Motor neuron (in vitro differentiated cells): ENCODE measurements around the gene YIF1B. TPM values are rescaled to one million over a fixed set of nuclear protein-coding genes. Genes with fewer than 3 reads are reported as not detected.
A peak's percentile ranks its signal among the peaks of the same experiment; 100 is the strongest.

ENCODE experiments used
- ATAC-seq, 8 experiments: fragments of 200-7000 bp; cut with Tn5 transposase; replicated peaks in 6 of 8; 2 replicates each; pipeline ENCODE4 v1.8.0; 2021; ENCODE audit warnings: mild to moderate bottlenecking in 8 of 8, moderate library complexity in 8 of 8
- H3K27ac ChIP-seq, 2 donors: fragments of 250-450 bp; sonication (Bioruptor Pico); 2 replicates each; pipeline ENCODE4 v1.9.0; 2021; ENCODE audit warnings: antibody characterized with exemption in 2 of 2, mild to moderate bottlenecking in 2 of 2, moderate library complexity in 1 of 2
- H3K4me1 ChIP-seq, 2 donors: fragments of 250-450 bp; sonication (Bioruptor Pico); replicated peaks in 1 of 2; 2 replicates each; pipeline ENCODE4 v1.6.1; 2021; ENCODE audit warnings: antibody characterized with exemption in 2 of 2, mild to moderate bottlenecking in 2 of 2, moderate library complexity in 1 of 2
- H3K4me3 ChIP-seq, 5 donors: fragments of 250-450 bp; sonication (Bioruptor Pico); 2 replicates each; pipeline ENCODE4 v1.9.0; 2021; ENCODE audit warnings: antibody characterized with exemption in 5 of 5, mild to moderate bottlenecking in 5 of 5, moderate library complexity in 4 of 5
- WGBS, 10 experiments: fragments of 450-650 bp; shearing (Covaris generic); methylation state at CpG; one replicate each; pipeline ENCODE4 v1.0.0; 2022; 5-methylcytosine and 5-hydroxymethylcytosine counted together
- in situ Hi-C, 9 experiments: fragments of 400-800 bp; cut with MboI; loops; one replicate each; pipeline ENCODE4 v1.15.0; 2021; ENCODE audit warnings: low sequenced_read_pairs in 9 of 9, low pct_unique_long_range_greater_than_20kb in 2 of 9; ENCODE audit not compliant: unreplicated experiment in 9 of 9
- total RNA-seq, 8 experiments: library from RNA; unstranded; fragments of 300-600 nt; gene quantifications; 2 replicates each; pipeline versions ENCODE4 v1.2.3 to v1.2.4, GENCODE V29; 2022

The YIF1B gene
- total RNA-seq, 8 experiments from 2014 or later, result 38.3 to 283 (median 81.1) TPM

GRCh38 chr19:38277549-38277948 lies 38.2 kb downstream of the YIF1B start:
- Histone ChIP-seq H3K4me3 (no peak overlapping the region), H3K4me1 (peaks cover 0 to 8% of the 10 kb centered on the region in 2 donors), H3K27ac (no peak overlapping the region)
- WGBS, 10 experiments, result 13 to 98% (median 80%) methylated on average over 2 to 5 of the region's 5 CpGs; no CpG with 5 or more reads in 1 of the 10 experiments
- in situ Hi-C loops, result no loop called here
- no peak for ATAC-seq

GRCh38 chr19:38276942-38277517 lies 38.7 kb downstream of the YIF1B start:
- Histone ChIP-seq H3K27ac (no peak overlapping the region), H3K4me3 (no peak overlapping the region), H3K4me1 (peaks cover 0 to 8% of the 10 kb centered on the region in 2 donors)
- 83 to 100% (median 95%) methylated on average over 1 to 6 of the region's 7 CpGs; no CpG with 5 or more reads in 4 of the 10 experiments for WGBS, 10 experiments
- in situ Hi-C loops, result no loop called here
- no peak for ATAC-seq

- 20 to 89% (median 64%) methylated on average over 1 to 8 of the region's 9 CpGs; no CpG with 5 or more reads in 2 of the 10 experiments for WGBS, 10 experiments
- Histone ChIP-seq H3K4me1 (peaks cover 9 to 16% of the 10 kb centered on the region in 2 donors), H3K27ac (no peak overlapping the region), H3K4me3 (no peak overlapping the region)
- in situ Hi-C loops, result no loop called here
- no peak for ATAC-seq
Observed at GRCh38 chr19:38274739-38275138, 41.0 kb downstream of the YIF1B start.

GRCh38 chr19:38273499-38273898 lies 42.2 kb downstream of the YIF1B start:
- 61 to 100% (median 71%) methylated on average over 1 to 2 of the region's 2 CpGs; no CpG with 5 or more reads in 4 of the 10 experiments for WGBS, 10 experiments
- no peak overlapping the region for H3K27ac ChIP-seq
- peaks cover 16 to 17% of the 10 kb centered on the region in 2 donors for H3K4me1 ChIP-seq
- ATAC-seq, result no peak
- H3K4me3 ChIP-seq, result no peak overlapping the region
- in situ Hi-C loops, result no loop called here

GRCh38 chr19:38270587-38271167 lies 45.1 kb downstream of the YIF1B start:
- peaks cover 34 to 38% of the 10 kb centered on the region in 2 donors for H3K4me1 ChIP-seq
- H3K27ac ChIP-seq, result no peak overlapping the region
- 0 to 78% (median 62%) methylated on average over 1 to 5 of the region's 5 CpGs; no CpG with 5 or more reads in 4 of the 10 experiments for WGBS, 10 experiments
- H3K4me3 ChIP-seq, result no peak overlapping the region
- in situ Hi-C loops, result no loop called here
- ATAC-seq, result peak in 6 of 8 experiments; percentile 22 to 87 (median 59)

GRCh38 chr19:38268539-38268938 lies 47.2 kb downstream of the YIF1B start:
- Histone ChIP-seq H3K4me1 (peaks cover 42 to 52% of the 10 kb centered on the region in 2 donors), H3K4me3 (no peak overlapping the region), H3K27ac (no peak overlapping the region)
- no peak for ATAC-seq
- in situ Hi-C loops, result no loop called here
- WGBS, 10 experiments, result 19 to 95% (median 62%) methylated on average over 1 to 8 of the region's 8 CpGs; no CpG with 5 or more reads in 4 of the 10 experiments

GRCh38 chr19:38267761-38268483 lies 47.8 kb downstream of the YIF1B start:
- no peak overlapping the region for H3K27ac ChIP-seq
- no peak for ATAC-seq
- H3K4me3 ChIP-seq, result no peak overlapping the region
- in situ Hi-C loops, result no loop called here
- peaks cover 42 to 52% of the 10 kb centered on the region in 2 donors for H3K4me1 ChIP-seq
- 0 to 75% (median 70%) methylated on average over 1 to 6 of the region's 12 CpGs; no CpG with 5 or more reads in 4 of the 10 experiments for WGBS, 10 experiments

GRCh38 chr19:38266981-38267597 lies 48.7 kb downstream of the YIF1B start:
- no peak overlapping the region for H3K4me3 ChIP-seq
- H3K27ac ChIP-seq, result peak overlapping the region in 1 of 2 donors; percentile 39
- H3K4me1 ChIP-seq, result peaks cover 42 to 52% of the 10 kb centered on the region in 2 donors
- in situ Hi-C loops, result no loop called here
- ATAC-seq, result peak in 4 of 8 experiments; percentile 16 to 36 (median 26)
- WGBS, 10 experiments, result 41 to 74% (median 59%) methylated on average over 1 to 10 of the region's 12 CpGs; no CpG with 5 or more reads in 2 of the 10 experiments

- WGBS, 10 experiments, result 70 to 100% (median 86%) methylated on average over 2 to 7 of the region's 12 CpGs; no CpG with 5 or more reads in 4 of the 10 experiments
- H3K4me3 ChIP-seq, result no peak overlapping the region
- ATAC-seq, result no peak
- no peak overlapping the region for H3K27ac ChIP-seq
- H3K4me1 ChIP-seq, result peaks cover 42 to 52% of the 10 kb centered on the region in 2 donors
- in situ Hi-C loops, result no loop called here
Observed at GRCh38 chr19:38265921-38266429, 49.8 kb downstream of the YIF1B start.

- Histone ChIP-seq H3K4me1 (peaks cover 37 to 48% of the 10 kb centered on the region in 2 donors), H3K4me3 (peak overlapping the region; percentile 35 to 49 (median 44)), H3K27ac (peak overlapping the region in 1 of 2 donors; percentile 71)
- WGBS, 10 experiments, result 48 to 96% (median 83%) methylated on average over 3 to 10 of the region's 14 CpGs; no CpG with 5 or more reads in 2 of the 10 experiments
- ATAC-seq, result no peak
- in situ Hi-C loops, result no loop called here
Observed at GRCh38 chr19:38265213-38265861, 50.4 kb downstream of the YIF1B start.

GRCh38 chr19:38264486-38265212 lies 51.1 kb downstream of the YIF1B start, which contains the start of gene SPINT2:
TSS of gene SPINT2 (plus strand) at chr19:38264573. CDS start at chr19:38264893, 320 bp downstream.
- H3K4me3 ChIP-seq, result peak within 1 kb of the TSS; percentile 35 to 49 (median 44)
- WGBS, 10 experiments, result 0 to 50% (median 10%) methylated on average over 2 to 12 of the region's 78 CpGs; no CpG with 5 or more reads in 7 of the 10 experiments
- H3K4me1 ChIP-seq, result peaks cover 33 to 44% of the 10 kb centered on the region in 2 donors
- in situ Hi-C loops, result no loop called here
- H3K27ac ChIP-seq, result peak within 1 kb of the TSS; percentile 26 to 71
- ATAC-seq, result peak; percentile 52 to 83 (median 72)
